T-helper 1 cell (primary cell): Measurements from ENCODE around the gene KIAA0930.

ENCODE experiments used
- DNase-seq, 5 donors: peaks; one replicate each; pipeline ENCODE4 v3.0.0-alpha.2; 2012 to 2020

Gene KIAA0930

DNA sequence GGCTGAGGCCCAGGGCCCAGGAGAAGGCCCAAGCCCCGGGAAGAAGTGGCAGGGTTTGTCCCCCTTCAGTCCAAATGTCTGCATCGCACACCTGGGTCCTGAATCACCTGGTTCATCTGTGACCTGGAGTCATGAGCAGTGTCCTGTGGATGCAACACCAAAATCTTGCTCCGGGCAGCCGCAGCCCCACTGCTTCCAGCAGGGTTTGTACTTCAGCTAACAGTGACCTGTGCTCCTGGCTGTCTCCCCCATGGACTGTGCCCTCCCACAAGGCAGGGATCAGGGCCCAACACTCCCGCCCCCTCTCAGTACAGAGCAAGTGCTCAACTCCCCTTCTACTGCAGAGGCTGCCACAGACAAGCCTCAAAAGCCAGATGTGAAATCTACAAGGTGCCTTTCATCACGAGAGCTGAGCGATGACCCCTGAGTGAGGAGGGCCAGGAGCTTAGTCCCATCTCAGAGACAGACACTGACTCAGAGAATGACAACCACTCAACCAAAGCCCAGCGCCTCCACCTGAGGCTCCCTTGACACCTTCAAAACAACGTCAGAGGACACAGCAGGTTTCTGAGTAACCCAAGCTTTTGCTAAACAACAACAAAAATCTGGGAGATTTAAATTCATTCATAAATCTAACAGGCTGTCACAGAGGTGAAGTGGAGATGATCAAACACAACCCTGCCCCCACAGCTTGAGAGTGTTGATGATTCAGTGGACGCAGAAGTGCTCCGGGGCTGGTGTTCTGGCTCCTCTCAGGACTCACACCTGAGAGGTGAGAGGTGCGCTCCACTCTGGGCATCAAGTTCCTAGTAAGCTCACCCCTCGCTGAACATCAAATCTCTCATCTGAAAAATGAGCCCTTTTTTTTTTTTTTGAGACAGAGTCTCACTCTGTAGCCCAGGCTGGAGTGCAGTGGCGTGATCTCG is 3.4 kb downstream of the KIAA0930 start:
- DNase-seq, result no peak

DNA sequence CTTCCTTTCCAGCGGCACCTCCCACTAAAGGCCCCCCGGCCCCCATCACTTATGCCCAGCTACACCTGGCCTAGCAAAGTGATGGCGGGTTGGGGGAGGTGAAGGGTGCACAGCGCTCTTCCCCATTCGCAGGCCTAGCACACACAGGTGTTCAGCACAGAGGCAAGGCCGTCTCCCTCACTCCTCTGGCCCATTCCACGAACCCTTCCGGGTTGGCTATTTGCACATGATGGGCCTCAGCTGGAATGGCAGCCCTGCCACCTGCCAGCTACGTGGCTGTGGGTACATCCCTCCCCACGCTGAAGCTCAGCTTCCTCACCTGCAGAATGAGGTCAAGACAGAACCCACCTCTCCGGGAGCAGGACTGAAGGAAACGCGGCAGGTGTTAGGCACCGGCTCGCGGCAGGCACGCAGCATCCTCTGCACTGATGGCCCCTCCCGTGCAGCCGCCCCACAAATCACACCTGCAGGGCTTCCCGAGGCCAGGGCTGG is 4.8 kb downstream of the KIAA0930 start:
- DNase-seq, result no peak

DNA sequence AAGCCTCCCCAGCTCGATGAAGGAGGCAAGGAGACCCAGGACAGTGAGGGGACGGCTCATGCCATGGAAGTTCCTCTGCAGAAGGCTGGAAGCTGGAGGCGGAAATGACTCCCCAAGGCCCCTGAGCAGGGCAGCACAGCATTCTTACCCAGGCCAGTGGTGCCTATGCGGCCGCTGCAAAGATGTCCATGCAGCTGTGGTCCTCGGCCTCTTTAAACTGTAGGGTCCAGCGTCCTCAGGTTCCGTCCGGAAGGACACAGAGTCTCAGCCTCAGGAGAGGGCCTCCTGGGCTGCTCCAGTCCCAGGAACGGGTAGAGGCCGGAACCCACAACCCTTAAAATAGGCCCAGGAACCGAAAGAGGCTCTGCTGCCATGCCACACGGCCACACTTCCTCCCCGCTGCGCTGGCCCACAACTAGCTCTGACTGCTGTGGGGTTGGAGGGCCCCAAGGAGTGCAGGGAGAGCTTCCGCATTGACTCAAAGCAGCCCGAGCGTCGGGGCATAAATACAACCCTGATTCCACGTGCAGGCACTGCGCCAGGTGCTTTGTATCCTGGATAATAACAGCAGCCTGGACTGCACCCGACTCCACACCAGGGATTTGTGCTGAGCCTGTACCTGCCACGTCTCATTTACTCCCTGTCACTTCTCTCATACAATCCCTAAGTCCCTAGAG is 5.5 kb downstream of the KIAA0930 start:
- DNase-seq, result peak in 1 of 5 donors; percentile 39

DNA sequence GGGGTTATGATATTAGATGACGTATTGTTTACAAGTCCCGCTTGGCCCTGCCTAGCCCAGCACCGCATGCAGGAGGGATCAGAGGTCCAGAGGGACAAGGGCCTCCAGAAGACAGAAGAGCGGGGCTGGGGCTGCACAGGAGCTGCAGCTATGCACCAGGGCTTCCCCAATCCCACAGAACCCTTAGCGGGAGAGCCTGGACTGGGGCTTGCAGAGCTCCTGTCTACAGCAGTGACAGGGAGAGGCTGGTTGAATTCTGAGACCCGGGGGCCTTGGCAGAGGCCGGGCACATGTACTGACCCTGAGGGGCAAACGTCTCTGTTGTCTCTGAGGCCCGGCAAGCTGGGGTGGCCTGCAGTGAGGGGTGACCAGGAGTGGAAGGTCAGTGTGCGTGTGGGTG is 6.9 kb downstream of the KIAA0930 start:
- DNase-seq, result no peak

DNA sequence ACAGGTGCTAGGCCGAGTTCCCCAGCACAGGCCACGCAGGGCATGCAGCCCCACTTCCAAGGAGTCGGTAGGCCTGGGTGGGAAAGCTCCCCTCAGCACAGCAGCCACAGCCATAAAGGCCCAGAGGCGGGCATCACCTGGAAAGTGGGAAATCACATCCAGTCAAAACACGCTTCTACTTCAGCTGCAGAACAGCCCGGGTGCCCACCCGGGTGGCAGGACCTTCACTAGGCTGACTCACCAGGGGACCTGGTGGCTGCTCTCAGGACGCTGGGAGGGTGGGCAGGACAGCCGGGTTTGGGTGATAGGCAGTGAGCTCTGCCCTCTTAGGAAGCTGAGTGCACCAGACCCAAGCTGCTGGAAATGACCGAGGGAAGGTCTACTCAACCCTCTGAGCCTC is 7.3 kb downstream of the KIAA0930 start:
- no peak for DNase-seq

DNA sequence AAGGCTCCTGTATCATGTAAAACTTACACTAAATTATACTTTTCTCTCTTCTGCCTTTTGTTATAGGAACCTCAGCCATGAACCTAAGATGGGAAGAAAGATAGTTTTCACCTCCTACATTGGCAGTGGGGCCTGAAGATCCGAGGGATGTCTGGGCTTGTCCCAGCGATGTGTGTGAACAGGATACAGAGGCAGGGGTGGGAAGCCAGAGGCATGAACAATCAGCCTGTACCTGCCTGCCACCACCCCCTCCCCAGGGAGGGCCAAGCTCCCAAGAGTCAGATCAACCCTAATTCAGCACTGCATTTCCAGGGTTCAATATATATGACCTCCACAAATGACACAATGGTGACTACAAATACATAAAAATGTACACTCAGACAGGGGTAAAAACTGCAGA is 9.4 kb downstream of the KIAA0930 start:
- DNase-seq, result no peak

DNA sequence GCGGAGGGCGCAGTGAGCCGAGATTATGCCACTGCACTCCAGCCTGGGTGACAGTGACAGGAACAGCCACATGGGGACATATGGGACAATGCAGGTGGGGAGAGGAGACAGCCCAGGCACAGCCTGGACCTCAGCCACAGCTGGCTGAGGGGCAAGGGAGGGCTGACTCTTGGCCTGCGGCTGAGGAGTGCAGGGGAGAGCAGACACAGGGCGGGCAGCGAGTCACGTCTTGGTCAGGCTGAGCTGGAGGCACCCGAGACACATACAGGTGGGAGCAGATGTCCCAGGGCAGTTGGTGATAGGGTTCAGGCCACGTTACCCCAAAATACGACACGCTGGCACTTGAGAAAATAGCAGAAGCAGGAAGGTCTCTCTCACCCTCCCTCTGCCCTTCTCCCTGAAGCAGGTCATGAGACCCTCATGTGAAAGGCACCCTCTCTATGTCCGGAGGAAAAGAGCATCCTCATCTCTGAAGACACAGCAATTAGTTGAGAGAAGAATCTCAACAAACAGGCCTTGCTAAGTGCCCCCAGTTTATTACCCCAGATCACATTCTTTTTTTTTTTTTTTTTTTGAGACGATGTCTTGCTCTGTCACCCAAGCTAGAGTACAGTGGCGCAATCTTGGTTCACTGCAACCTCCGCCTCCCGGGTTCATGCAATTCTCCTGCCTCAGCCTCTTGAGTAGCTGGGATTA is 10.5 kb downstream of the KIAA0930 start:
- DNase-seq, result no peak

DNA sequence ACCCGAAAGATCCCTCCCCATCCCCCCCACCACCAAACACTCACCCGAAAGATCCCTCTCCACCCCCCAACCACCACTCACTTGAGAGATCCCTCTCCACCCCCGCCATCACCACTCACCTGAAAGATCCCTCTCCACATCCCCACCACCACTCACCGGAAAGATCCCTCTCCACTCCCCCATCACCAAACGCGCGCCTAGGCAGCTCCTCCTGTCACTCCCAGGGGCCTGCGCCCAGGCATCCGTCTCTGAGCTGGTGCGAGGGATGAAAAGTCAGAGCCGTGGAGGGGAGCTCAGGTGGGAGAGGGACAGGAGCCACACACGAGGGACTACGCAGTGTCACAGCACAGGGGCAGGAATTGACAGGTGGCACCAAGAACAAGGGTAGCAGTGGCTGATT is 11.5 kb downstream of the KIAA0930 start:
- no peak for DNase-seq

DNA sequence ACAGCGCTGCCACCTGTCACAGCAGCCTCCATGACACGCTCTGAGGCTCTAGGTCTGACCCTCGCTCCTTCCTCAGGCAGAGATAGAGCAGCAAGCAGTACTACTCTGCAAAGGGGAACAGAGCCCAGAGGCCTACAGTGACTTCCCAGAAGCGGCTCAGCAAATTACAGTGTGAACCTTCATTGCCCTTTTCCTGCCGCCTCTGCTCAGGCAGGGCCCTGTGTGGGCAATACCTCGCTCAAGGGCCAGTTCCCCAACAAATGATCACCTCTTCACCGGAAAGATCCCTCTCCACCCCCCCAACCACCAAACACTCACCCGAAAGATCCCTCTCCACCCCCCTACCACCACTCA is 12.3 kb downstream of the KIAA0930 start:
- DNase-seq, result no peak

DNA sequence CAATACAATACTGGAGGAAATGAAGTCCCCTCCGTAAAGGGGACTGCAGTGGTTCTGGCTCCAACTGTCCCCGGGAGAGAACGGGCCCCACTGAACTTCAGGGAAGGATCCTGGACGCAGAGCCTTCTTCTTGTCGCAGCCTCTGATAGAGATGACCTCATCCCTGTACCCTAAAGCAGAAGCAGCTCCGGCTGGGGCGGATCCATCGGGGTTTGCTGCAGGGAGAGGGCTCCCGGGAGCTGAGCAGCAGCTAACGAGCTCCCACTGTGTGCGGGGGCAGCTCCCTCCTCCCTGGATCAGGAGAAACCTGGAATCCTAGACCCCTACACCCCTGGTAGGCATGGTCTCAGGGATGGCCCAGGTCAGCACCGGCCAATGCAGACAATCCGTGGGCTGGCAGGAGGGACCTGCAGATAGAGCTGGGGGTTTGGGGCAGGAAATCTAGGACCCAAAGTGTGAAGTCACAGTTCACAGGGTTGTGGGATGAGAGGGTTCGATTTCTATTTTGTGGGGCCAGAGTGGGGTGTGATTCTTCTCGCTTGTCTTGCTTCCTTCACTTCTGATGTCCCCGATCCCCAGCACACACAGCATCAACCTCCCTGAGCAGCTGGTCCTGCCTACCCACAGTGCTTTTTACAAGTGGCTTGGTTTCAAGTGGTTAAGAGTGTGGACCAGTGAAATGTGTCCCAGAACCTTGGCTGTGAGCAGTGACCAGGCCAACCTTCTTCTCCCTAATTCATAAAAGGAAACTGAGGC is 12.9 kb downstream of the KIAA0930 start:
- DNase-seq, result no peak

DNA sequence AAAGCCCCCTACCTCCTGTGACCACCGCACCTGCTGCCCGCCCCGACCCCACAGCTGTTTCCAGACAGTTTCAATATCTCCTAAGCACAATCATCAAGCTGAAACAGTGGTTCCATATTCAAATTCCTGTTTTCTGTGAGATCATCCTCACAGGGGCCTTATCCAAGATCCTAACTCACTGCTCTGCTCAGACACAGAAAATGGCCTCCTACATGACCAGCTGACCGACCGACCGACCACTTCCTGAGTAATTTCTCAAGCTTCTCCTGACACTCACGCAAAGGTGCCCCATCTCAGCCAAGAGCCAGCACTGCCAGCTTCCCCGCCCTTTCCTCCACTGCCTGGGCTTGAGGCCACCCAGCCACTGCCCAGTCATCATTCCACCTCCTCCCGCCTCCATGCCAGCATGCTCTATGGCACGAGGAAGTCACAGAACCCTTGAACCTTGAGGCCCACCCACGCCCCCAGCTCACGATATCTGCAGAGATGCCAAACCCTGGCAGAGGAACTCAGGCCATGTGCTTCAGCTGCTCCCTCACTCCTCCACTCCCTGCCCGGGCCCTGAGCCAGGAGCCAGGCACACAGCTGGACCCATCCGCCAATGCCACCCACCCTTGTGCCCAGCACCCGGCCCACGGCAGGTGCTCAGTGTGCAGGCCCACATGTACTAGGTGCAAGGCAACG is 14.0 kb downstream of the KIAA0930 start:
- no peak for DNase-seq

DNA sequence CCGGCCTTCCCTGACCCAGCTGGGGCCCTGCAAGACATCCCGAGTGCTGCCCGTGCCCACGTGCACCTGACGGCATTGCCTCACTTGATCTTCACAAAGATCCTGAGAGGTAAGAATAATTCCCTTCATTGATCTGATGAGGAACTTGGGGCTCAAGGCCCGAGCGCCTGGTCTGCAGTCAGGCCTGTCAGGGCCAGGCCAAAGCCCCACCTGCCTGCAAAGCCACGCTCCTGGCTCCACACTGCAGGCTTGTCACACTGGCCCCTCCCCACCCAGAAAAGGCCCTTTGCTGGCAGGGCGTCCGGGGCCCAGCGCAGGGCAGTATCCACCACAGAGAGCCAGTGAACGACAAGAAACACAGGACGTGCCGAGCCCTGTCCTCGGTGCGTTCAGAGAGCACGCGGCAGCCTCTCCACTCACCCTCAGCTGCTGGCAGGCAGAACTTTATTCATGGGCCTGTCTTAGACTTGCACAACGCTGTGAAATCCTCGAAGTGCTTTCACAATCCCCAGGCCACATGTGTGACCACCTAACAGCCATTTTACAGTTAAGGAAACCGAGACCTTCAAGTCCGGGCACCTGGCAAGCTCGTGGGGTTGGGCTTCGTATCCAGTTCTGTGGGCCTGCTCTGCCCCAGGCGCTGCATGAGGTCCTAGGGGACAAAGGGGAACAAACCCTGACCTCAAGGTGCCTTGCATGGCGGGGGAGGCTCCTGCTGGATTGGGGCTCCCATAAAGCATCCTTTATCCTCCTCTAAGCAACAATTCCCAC is 14.8 kb downstream of the KIAA0930 start:
- DNase-seq, result no peak

DNA sequence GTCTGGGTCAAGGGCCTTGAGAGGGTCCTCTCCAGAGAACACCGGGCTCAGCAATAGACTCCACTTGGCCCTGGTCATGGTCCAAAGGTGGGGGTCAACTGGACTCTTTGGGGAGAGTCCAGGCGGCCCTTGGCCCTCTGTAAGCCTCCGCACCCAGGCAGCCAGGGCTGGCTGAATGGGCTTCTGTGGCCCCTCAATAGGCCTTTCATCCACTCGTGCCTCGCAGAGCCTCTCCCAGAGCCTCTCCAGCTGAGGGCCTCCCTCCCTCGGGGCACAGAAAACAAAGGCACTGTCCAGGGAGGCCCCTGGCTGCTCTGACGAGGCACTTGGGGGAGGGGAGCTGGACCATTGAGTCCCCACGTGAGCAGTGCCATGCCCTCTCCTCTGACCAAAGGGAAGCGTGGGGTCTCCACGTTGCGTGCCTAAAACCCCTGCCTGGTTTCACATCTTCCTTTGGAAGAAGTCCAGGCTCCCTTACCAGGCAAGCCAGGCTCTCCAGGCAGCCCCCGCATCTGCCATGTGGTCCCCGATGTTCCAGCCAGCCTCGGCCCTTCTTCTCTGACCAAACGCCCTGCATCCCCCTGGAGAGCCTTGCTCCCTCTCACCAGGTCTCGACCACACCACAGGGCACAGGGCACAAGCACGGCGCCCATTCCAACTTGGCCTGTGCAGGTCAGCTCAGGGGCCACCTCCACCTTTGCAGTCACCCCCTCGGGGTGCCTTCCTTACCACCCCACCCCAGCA is 15.5 kb downstream of the KIAA0930 start:
- no peak for DNase-seq

DNA sequence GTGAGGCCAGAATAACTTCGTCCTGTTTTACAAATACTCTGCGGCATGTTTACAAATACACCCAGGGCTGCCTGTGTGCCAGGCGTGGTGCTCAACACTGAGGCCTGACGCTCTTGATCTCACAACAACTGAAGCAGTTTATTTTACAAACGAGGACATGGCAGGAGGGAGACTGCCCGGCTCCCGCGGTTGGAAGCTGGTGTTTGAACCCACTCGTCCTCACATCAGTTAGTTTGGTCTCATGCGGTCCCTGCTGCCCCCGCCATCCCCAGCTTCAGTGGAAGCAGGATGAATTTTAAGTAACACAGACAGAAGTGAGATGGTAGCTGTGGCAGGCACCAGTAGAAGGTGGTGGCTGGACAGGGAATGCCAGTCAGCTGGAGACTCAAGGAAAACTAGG is 16.4 kb downstream of the KIAA0930 start:
- no peak for DNase-seq

DNA sequence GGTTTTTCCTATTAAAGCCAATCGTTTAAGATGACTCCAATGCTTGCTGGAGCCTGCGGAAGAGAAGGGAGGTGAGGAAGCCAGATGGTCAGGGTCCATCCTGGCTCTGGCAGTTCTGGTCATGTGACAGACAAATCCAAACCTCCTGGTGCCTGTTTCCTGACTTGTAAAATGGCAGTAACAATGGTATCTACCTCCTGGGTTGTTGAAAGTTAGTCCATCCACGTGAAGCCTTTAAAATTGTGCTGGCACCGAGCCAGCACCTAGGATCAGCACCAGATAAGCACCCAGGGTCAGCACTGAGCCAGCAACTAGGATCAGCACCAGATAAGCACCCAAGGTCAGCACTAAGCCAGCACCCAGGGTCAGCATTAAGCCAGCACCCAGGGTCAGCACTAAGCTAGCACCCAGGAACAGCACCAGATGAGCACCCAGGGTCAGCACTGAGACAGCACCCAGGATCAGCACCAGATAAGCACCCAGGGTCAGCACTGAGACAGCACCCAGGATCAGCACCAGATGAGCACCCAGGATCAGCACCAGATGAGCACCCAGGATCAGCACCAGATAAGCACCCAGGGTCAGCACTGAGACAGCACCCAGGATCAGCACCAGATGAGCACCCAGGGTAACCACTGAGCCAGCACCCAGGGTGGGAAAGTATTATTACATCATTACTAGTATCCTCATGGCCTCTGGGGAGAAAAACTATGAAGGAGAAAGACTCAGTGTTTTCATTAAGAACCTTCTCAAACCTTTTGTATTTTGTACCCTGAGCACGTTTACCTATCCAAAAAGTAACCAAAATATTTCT is 17.2 kb downstream of the KIAA0930 start:
- DNase-seq, result no peak

DNA sequence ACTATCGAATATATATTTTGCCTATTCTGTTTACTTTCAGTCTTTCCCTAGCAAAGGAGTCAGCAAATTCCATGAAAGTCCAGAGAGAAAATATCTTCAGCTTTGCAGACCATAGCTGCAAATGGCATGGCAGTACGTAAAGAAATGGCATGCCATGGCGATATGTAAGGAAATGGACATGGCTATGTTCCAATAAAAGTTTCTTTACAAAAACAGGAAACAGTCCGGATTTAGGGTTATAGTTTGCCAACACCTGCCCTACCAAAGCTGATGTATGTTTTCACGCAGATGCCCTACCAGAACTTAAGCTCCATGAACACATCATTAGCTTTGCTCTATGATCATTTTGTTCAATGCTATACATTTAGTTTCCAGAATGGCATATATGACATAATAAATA is 19.5 kb downstream of the KIAA0930 start:
- no peak for DNase-seq

DNA sequence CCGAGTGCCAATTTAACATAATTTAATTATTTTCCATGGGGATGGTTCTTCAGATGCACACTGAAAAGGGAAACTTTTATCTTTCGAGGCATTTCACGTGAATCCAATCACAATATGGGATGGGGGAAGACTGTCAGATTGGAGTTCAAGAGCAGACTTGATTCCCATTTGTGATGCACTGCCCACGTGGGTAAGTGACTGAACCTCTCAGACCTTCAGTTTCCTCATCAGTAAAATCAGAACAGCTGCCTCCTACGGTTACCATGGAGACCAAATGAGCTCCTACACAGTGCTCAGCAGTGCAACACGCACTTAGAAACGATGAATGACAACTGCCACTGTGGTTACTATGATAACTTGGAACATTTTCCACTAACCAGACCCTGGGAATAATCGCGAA is 21.7 kb downstream of the KIAA0930 start:
- DNase-seq, result peak in 1 of 5 donors; percentile 46

DNA sequence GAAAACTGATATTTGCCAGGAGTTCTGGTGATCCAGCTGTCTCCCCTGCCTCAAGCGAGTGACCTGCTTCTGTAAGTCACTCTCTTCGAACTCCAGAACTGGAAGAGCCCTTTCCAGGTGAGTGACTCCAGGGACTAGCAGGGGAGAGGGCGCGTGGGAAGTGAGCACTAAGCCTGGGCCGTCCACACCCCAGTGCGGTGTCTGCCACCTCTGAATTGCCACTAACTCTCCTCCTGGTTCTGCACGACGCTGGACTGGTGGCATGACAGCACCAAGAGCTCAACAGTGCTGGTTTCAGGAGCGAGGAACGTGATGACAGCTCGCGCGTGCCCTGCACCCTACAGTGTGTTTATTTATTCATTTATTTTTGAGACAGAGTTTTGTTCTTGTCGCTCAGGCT is 22.9 kb downstream of the KIAA0930 start:
- no peak for DNase-seq

DNA sequence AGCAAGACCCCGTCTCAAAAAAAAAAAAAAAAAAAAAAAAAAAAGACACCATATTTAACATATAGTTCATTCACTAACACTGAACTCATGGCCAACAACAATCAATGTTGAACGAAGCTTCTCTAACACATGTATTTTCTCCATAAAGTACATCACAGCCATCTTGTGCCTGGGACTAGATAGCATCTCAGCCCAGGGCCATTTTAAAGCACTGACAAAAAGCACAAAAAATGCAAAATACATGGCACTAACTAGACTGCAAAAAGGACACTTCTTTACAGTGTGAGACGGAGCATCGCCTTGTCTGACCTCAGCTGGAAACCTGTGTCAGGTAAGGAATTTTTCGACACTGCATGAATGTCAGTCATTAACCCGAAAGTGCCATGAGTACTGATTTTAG is 23.3 kb downstream of the KIAA0930 start:
- DNase-seq, result no peak
